Keratinocyte (primary cell): ENCODE measurements around the gene CTSD. TPM values are rescaled to one million over a fixed set of nuclear protein-coding genes. Genes with fewer than 3 reads are reported as not detected.

Experiments used
- DNase-seq: peaks from one replicate; pipeline ENCODE4 v3.0.0-alpha.2; 2011; ENCODE audit warnings: low read depth, missing footprints, low spot score
- FAIRE-seq: peaks from 2 replicates; lab custom pipeline; 2011; peaks lifted over from hg19 to GRCh38; lab: Jason Lieb, UNC
- H2AFZ ChIP-seq: 2 replicates; pipeline ENCODE4 v1.6.0; 2012; ENCODE audit warnings: low read length, control low read depth, inconsistent platforms; ENCODE audit not compliant: control insufficient read depth
- H3K27ac ChIP-seq: 2 replicates; pipeline ENCODE4 v1.5.1; 2011; ENCODE audit warnings: low read length; ENCODE audit not compliant: control insufficient read depth, insufficient read depth
- H3K27me3 ChIP-seq: 3 replicates; pipeline ENCODE4 v1.6.0; 2011; ENCODE audit warnings: low read length; ENCODE audit not compliant: control insufficient read depth, insufficient read depth; ENCODE audit errors: extremely low read depth
- H3K36me3 ChIP-seq, 2 experiments: 2 replicates in 1 of 2; 3 replicates in 1 of 2; pipeline ENCODE4 v1.5.1; 2011; ENCODE audit warnings: low read length in 2 of 2, mild to moderate bottlenecking in 1 of 2; ENCODE audit not compliant: control insufficient read depth in 2 of 2, insufficient read depth in 2 of 2; ENCODE audit errors: extremely low read depth in 1 of 2
- H3K4me1 ChIP-seq: 3 replicates; pipeline ENCODE4 v1.5.1; 2011; ENCODE audit warnings: low read length; ENCODE audit not compliant: control insufficient read depth, insufficient read depth; ENCODE audit errors: extremely low read depth
- H3K4me2 ChIP-seq: 3 replicates; pipeline ENCODE4 v1.6.0; 2011; ENCODE audit warnings: low read depth, low read length; ENCODE audit not compliant: control insufficient read depth, insufficient read depth; ENCODE audit errors: extremely low read depth
- H3K4me3 ChIP-seq, 3 experiments: fragments of 200-600 bp in 1 of 3; sonication (generic) in 1 of 3; 2 replicates in 2 of 3; 3 replicates in 1 of 3; pipeline ENCODE4 v1.5.1; 2011 to 2016; ENCODE audit warnings: low read length in 3 of 3, mild to moderate bottlenecking in 3 of 3, control low read depth in 2 of 3, inconsistent platforms in 1 of 3, low read depth in 1 of 3, mixed read lengths in 1 of 3, mixed run types in 1 of 3, moderate library complexity in 1 of 3; ENCODE audit not compliant: control insufficient read depth in 2 of 3, insufficient read depth in 2 of 3; ENCODE audit errors: extremely low read depth in 1 of 3
- H3K79me2 ChIP-seq: 2 replicates; pipeline ENCODE4 v1.6.0; 2012; ENCODE audit warnings: low read length; ENCODE audit not compliant: control insufficient read depth, insufficient read depth
- H3K9ac ChIP-seq: 3 replicates; pipeline ENCODE4 v1.6.0; 2011; ENCODE audit warnings: low read length; ENCODE audit not compliant: control insufficient read depth, insufficient read depth; ENCODE audit errors: extremely low read depth
- H3K9me1 ChIP-seq: 3 replicates; pipeline ENCODE4 v1.6.0; 2011; ENCODE audit warnings: low read length; ENCODE audit not compliant: control insufficient read depth, insufficient read depth; ENCODE audit errors: extremely low read depth
- H3K9me3 ChIP-seq: 2 replicates; pipeline ENCODE4 v1.5.1; 2012; ENCODE audit warnings: low read depth, low read length; ENCODE audit not compliant: control insufficient read depth
- H4K20me1 ChIP-seq: 3 replicates; pipeline ENCODE4 v1.6.0; 2011; ENCODE audit warnings: low read length; ENCODE audit not compliant: control insufficient read depth, insufficient read depth; ENCODE audit errors: extremely low read depth
- EZH2 ChIP-seq: IDR thresholded peaks from one replicate; pipeline ENCODE4 v1.6.1; 2012; ENCODE audit warnings: inconsistent platforms, mild to moderate bottlenecking, low read length, moderate library complexity
- dilution Hi-C: fragments of 300-500 bp; cut with MboI; formaldehyde crosslinking; loops from one replicate; pipeline ENCODE4 v1.7.0; 2020; ENCODE audit warnings: low sequenced_read_pairs; ENCODE audit not compliant: extremely low pct_ligation_motif_present
- polyA plus RNA-seq, 5 experiments: library from polyadenylated mRNA; depleted of rRNA in 3 of 5; stranded (reverse) in 3 of 5; stranded (forward) in 1 of 5; unstranded in 1 of 5; fragments of >200 nt; gene quantifications; 1 replicate in 1 of 5; 2 replicates in 3 of 5; 3 replicates in 1 of 5; pipeline versions ENCODE4 v1.2.1 to v1.2.3, GENCODE V29; 2011 to 2012; ENCODE audit warnings: missing spikeins in 2 of 5, low read depth in 1 of 5, low replicate concordance in 1 of 5
- TF ChIP-seq, protein P1 (sequence below), 3 experiments: IDR thresholded peaks in 1 of 3; conservative IDR thresholded peaks in 1 of 3; optimal IDR thresholded peaks in 1 of 3; 2 replicates in 2 of 3; 3 replicates in 1 of 3; pipeline versions ENCODE3 to v1.5.1; 2011; ENCODE audit warnings: low read length in 3 of 3, mild to moderate bottlenecking in 3 of 3, moderate library complexity in 2 of 3, control low read depth in 1 of 3, inconsistent platforms in 1 of 3; ENCODE audit not compliant: insufficient read depth in 2 of 3; ENCODE audit errors: extremely low read depth in 1 of 3

CTSD gene
- polyA plus RNA-seq, 1 donor (not counting 4 experiments of a cell fraction or from before 2014, with no cell fraction given) = 152 TPM

DNA sequence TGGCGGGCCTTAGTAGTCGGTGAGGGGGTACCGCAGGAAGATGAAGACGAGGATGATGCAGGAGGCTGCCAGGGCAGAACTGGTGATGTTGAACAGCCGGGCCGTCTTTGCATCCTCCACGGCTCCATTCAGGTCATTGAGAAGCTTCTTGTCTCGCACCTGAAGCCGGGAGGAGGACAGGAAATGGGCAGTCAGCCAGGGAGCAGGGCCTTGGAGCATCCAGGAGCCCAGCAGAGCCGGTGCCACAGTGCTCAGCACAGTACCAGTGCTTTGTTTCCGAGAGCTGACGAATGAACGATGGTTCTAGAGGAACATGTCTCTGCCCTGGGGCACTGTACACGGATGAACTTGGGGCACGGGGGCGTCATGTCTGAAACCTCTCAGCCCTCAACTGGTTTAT is 28.5 kb downstream of the CTSD start:
- no peak for DNase-seq
- Histone ChIP-seq H3K9me3 (peaks cover 8% of the 10 kb centered on the region), H3K9ac (no peak overlapping the region), H3K36me3 (no peaks in the 10 kb centered on the region), H3K4me3 (no peak overlapping the region), H3K4me1 (no peaks in the 10 kb centered on the region), H2AFZ (no peak overlapping the region), H3K9me1 (no peaks in the 10 kb centered on the region), H3K4me2 (no peak overlapping the region), H3K27me3 (peaks cover 49% of the 10 kb centered on the region), H4K20me1 (no peaks in the 10 kb centered on the region), H3K79me2 (no peaks in the 10 kb centered on the region), H3K27ac (no peak overlapping the region)
- TF ChIP-seq EZH2 = no peak
- TF ChIP-seq, protein P1, sequence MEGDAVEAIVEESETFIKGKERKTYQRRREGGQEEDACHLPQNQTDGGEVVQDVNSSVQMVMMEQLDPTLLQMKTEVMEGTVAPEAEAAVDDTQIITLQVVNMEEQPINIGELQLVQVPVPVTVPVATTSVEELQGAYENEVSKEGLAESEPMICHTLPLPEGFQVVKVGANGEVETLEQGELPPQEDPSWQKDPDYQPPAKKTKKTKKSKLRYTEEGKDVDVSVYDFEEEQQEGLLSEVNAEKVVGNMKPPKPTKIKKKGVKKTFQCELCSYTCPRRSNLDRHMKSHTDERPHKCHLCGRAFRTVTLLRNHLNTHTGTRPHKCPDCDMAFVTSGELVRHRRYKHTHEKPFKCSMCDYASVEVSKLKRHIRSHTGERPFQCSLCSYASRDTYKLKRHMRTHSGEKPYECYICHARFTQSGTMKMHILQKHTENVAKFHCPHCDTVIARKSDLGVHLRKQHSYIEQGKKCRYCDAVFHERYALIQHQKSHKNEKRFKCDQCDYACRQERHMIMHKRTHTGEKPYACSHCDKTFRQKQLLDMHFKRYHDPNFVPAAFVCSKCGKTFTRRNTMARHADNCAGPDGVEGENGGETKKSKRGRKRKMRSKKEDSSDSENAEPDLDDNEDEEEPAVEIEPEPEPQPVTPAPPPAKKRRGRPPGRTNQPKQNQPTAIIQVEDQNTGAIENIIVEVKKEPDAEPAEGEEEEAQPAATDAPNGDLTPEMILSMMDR (optimal IDR thresholded peaks at IDR 0.05 in 1 of 3, IDR thresholded peaks at IDR 0.05 in 1 of 3, conservative IDR thresholded peaks at IDR 0.05 in 1 of 3; ENCODE audit: extremely low read depth in 1 of 3, insufficient read depth in 2 of 3, low read length in 3 of 3) = no peak
- FAIRE-seq = no peak
- dilution Hi-C loops = no loop called here

GRCh38 chr11:1734641-1735081 is 29.1 kb downstream of the CTSD start:
- Histone ChIP-seq H4K20me1 (no peaks in the 10 kb centered on the region), H3K9ac (no peak overlapping the region), H3K36me3 (no peaks in the 10 kb centered on the region), H3K4me3 (no peak overlapping the region), H3K27me3 (peaks cover 49% of the 10 kb centered on the region), H3K9me3 (peaks cover 8% of the 10 kb centered on the region), H3K4me1 (no peaks in the 10 kb centered on the region), H3K79me2 (no peaks in the 10 kb centered on the region), H3K4me2 (no peak overlapping the region), H3K9me1 (no peaks in the 10 kb centered on the region), H3K27ac (no peak overlapping the region), H2AFZ (no peak overlapping the region)
- no peak for FAIRE-seq
- TF ChIP-seq EZH2 = no peak
- TF ChIP-seq, protein P1 (optimal IDR thresholded peaks at IDR 0.05 in 1 of 3, IDR thresholded peaks at IDR 0.05 in 1 of 3, conservative IDR thresholded peaks at IDR 0.05 in 1 of 3; ENCODE audit: extremely low read depth in 1 of 3, insufficient read depth in 2 of 3, low read length in 3 of 3) = no peak
- dilution Hi-C loops = no loop called here
- DNase-seq = no peak
